ENCODE results near the gene ZMIZ1. TPM values are rescaled to one million over a fixed set of nuclear protein-coding genes. Genes with fewer than 3 reads are reported as not detected.

ZMIZ1 gene
- total RNA-seq, 1 donor from 2014 or later = 6.3 TPM

- Histone ChIP-seq H3K36me3 (ENCODE audit: control insufficient read depth, insufficient read depth, low read length) (peaks cover 2% of the 10 kb centered on the region), H3K4me3 (ENCODE audit: low read depth, low read length) (no peak overlapping the region), H3K27me3 (ENCODE audit: control insufficient read depth, insufficient read depth, low read length) (no peaks in the 10 kb centered on the region)
- DNase-seq (ENCODE audit: low read depth) = no peak
- FAIRE-seq = no peak
- TF ChIP-seq CTCF (IDR thresholded peaks at IDR 0.05; ENCODE audit: insufficient read depth, low read length, severe bottlenecking) = no peak
Observed at GRCh38 chr10:79250259-79250658, 181.5 kb downstream of the ZMIZ1 start.

GRCh38 chr10:79252450-79252849, 183.7 kb downstream of the ZMIZ1 start:
- no peak overlapping the region for H3K4me3 ChIP-seq (ENCODE audit: low read depth, low read length)
- H3K36me3 ChIP-seq (ENCODE audit: control insufficient read depth, insufficient read depth, low read length) = peaks cover 2% of the 10 kb centered on the region
- H3K27me3 ChIP-seq (ENCODE audit: control insufficient read depth, insufficient read depth, low read length) = no peaks in the 10 kb centered on the region
- DNase-seq (ENCODE audit: low read depth) (no peak), FAIRE-seq (peak; percentile 75)
- no peak for TF ChIP-seq CTCF (IDR thresholded peaks at IDR 0.05; ENCODE audit: insufficient read depth, low read length, severe bottlenecking)

GRCh38 chr10:79252971-79253370, 184.2 kb downstream of the ZMIZ1 start:
- no peak for TF ChIP-seq CTCF (IDR thresholded peaks at IDR 0.05; ENCODE audit: insufficient read depth, low read length, severe bottlenecking)
- DNase-seq (ENCODE audit: low read depth) = no peak
- no peaks in the 10 kb centered on the region for H3K27me3 ChIP-seq (ENCODE audit: control insufficient read depth, insufficient read depth, low read length)
- peaks cover 2% of the 10 kb centered on the region for H3K36me3 ChIP-seq (ENCODE audit: control insufficient read depth, insufficient read depth, low read length)
- no peak overlapping the region for H3K4me3 ChIP-seq (ENCODE audit: low read depth, low read length)
- FAIRE-seq = peak; percentile 73

GRCh38 chr10:79253704-79254103, 184.9 kb downstream of the ZMIZ1 start:
- Histone ChIP-seq H3K36me3 (ENCODE audit: control insufficient read depth, insufficient read depth, low read length) (peaks cover 2% of the 10 kb centered on the region), H3K27me3 (ENCODE audit: control insufficient read depth, insufficient read depth, low read length) (no peaks in the 10 kb centered on the region), H3K4me3 (ENCODE audit: low read depth, low read length) (no peak overlapping the region)
- DNase-seq (ENCODE audit: low read depth) (no peak), FAIRE-seq (peak; percentile 7)
- no peak for TF ChIP-seq CTCF (IDR thresholded peaks at IDR 0.05; ENCODE audit: insufficient read depth, low read length, severe bottlenecking)

- Histone ChIP-seq H3K27me3 (ENCODE audit: control insufficient read depth, insufficient read depth, low read length) (no peaks in the 10 kb centered on the region), H3K4me3 (ENCODE audit: low read depth, low read length) (no peak overlapping the region), H3K36me3 (ENCODE audit: control insufficient read depth, insufficient read depth, low read length) (peaks cover 2% of the 10 kb centered on the region)
- DNase-seq (ENCODE audit: low read depth) = no peak
- FAIRE-seq = no peak
- TF ChIP-seq CTCF (IDR thresholded peaks at IDR 0.05; ENCODE audit: insufficient read depth, low read length, severe bottlenecking) = no peak
Observed at GRCh38 chr10:79254333-79255006, 185.7 kb downstream of the ZMIZ1 start.

- TF ChIP-seq CTCF (IDR thresholded peaks at IDR 0.05; ENCODE audit: insufficient read depth, low read length, severe bottlenecking) = no peak
- no peak for DNase-seq (ENCODE audit: low read depth)
- FAIRE-seq = no peak
- no peak overlapping the region for H3K4me3 ChIP-seq (ENCODE audit: low read depth, low read length)
- peaks cover 2% of the 10 kb centered on the region for H3K36me3 ChIP-seq (ENCODE audit: control insufficient read depth, insufficient read depth, low read length)
- H3K27me3 ChIP-seq (ENCODE audit: control insufficient read depth, insufficient read depth, low read length) = no peaks in the 10 kb centered on the region
Observed at GRCh38 chr10:79255007-79255507, 186.3 kb downstream of the ZMIZ1 start.

Data from bronchial epithelial cell (primary cell).